GM18511 (cell line): ENCODE data around the gene TMEM209.
"Not testable (repeated sequence)": the region's sequence is repeated elsewhere in the genome, so short reads cannot be mapped to it uniquely, and the experiment has no call there.

Experiments used
- ATAC-seq: cut with Tn5 transposase; IDR thresholded peaks from one replicate; pipeline ENCODE4 v1.9.1; 2021; ENCODE audit warnings: mild to moderate bottlenecking, moderate library complexity; ENCODE audit not compliant: unreplicated experiment

TMEM209 gene

DNA sequence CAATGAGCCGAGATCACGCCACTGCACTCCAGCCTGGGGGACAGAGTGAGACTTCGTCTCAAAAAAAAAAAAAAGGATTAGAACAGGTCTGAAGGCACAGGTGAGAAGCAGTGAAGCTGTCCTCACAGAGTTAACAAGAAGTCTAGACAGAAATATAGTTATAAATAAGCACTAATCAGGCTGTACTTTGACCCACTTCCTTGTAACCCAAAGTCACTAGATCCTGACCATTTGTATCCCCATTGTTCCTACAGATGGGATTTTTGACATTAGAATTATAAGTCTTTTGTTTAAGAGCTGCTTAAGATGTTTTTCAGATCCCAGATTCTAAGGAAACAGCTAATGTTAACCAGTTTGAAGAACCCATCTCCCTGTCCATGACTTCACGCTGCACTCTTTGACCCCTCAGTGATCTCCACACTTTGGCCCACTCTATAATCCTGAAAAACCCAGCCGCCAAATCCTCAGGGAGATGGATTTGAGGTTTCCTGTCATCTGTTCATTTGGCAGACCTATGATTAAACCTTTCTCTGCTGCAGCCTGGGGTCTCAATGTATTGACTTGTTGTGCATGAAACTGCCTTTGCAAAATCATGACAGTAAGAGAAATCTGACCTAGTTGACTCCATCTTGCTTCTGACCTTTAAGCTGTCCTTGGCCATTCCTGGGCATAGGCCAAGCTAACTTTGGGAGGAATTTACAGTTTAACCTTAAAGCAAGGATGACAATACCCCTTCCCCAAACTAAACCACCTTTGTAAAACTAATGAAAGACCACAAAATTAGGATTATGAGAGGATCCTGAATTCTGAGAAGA, 13.8 kb upstream of the TMEM209 start:
- ATAC-seq: no peak

DNA sequence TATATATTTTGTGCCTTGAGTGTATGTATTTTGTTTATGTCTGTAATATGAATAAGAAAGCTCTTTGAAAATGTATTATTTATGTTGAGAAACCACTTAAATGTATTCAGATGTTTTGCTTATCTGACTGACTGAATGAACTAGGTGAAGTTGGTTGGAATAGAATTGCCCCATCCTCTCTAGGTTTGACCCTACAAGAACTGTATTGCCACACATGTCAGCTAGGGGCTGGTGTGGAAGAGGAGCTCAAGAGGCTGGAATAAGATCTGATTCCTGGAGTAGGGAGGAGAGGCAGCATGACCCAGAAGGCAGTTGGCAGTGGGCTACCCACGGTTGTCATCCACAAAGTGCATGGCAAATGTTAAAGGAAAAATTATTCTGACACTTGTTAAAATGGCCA, 11.5 kb upstream of the TMEM209 start:
- ATAC-seq: no peak

DNA sequence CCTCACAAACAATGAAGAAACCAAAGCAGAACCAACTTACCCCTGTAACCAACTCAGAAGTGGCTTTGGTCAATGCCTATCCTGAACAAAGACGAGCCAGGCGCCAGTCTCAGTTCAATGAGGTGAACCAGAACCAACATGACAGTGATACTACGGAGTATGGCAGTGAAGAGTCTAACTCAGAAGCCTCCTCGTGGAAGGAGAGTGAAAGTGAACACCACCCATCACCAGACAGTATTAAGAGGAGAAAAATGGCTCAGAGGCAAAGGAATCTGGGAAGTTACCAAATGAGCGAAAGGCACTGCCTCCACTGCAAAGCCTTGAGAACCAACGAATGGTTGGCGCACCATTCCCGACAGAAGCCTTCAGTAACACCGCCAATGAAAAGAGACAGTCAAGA, 10.8 kb upstream of the TMEM209 start:
- ATAC-seq: no peak

DNA sequence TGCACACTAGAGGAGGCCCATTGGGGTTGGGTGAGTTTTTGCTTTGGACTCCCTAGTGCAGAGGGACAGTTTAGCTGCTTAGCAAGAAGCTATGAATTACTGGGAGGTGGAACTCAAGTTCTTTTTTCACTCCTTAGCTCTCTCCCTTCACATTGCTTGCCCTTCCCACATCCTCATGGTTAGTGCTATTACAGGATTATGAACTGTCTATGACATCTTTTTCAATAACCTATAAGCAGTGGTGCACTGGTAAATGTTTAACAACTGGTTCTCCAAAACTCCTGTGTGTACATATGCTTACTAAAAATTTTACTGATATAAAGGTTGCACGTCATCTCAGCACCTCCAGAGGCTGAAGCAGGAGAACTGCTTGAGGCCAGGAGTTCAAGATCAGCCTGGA, 8.6 kb upstream of the TMEM209 start:
- ATAC-seq: no peak

DNA sequence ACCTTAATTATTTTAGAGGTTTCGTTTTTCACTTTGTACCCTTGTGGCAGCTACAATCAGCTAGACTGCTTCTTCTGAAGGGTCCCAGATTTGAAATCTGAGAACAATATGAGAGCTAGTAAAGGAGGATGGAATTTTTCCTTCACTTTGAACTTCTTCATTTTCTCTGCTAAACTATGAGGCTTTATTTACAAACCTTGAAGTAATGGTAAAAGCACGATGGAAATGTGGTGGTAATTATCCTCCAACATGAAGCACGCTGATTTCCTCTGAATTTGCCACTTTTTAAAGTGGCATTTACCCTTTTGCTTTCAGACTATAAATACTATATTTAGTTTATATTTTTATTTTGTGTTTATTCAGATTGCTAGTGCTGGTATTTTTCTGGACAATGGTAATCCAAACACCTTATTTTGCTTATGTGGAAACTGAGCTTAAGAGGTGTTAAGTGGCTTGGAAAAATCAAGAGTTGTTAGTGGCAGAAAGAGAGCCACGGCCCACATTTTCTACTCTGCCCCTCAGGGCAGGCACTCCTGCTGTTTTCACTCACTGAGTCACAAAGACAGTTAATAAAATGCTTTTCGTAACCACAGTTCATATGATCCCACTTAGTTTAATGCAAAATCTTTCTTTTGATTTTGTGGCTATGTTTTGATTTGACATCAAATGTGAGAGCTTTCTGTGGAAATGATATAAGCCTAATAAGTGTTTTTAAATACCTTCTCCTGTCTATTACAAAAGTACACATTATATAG, 5.2 kb upstream of the TMEM209 start:
- no peak for ATAC-seq

DNA sequence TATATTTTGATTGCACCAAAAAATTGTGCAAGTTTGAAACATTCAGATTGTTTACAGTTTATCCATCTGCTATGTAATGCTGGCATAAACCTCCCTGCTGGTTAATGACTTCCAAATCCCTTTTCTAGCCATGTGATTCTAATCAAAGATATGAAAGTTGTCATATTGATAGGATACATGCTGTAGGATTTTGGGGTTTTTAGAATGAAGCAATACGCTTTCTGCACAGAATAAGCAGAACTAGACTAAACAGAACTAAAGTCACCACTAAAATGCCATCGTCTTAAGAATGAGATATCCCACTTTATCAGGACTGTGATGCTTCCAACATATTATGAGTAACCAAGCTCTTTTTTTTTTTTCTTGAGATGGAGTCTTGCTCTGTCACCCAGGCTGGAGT, 3.3 kb upstream of the TMEM209 start:
- ATAC-seq: no peak

DNA sequence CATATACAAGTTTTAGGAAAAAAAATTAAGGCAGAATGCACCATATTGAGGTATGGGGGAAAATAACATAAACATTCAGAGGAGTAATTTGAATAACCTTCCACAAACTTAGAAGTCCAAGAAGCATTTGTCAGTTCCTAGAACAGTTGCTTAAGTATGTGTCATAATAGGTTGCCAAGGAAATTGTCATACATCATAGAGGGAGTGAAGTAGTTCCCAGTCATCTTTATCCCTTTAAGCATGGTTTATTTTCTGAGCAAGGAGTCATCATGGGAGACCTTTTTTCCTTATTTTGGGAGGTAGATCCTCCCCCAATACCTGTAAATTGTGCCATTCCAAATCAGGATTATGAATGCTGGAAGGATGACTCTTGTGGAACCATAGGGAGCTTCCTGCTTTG, 2.4 kb upstream of the TMEM209 start, which contains the start of gene SSMEM1:
TSS of gene SSMEM1 (plus strand) at position 219 of the 400 bp plus-strand sequence. CDS start at position 270, 51 bp downstream.
- no peak for ATAC-seq

DNA sequence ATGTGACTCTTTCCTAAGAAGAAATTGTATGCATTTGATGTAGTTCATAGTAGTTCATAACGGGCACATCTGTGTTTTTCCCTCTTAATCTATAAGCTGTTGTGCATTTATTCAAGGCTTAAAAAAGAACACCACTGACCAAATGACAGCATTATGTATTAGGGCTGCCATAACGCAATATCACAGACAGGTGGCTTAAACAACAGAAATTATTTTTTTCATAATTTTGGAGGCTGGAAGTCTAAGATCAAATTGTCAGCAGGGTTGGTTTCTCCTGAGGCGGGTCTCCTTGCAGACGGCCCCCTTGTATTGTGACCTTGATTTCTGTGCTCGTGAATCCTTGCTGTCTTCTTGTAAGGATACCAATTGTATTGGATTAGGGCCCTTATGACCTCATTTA, 1.8 kb upstream of the TMEM209 start:
- no peak for ATAC-seq

DNA sequence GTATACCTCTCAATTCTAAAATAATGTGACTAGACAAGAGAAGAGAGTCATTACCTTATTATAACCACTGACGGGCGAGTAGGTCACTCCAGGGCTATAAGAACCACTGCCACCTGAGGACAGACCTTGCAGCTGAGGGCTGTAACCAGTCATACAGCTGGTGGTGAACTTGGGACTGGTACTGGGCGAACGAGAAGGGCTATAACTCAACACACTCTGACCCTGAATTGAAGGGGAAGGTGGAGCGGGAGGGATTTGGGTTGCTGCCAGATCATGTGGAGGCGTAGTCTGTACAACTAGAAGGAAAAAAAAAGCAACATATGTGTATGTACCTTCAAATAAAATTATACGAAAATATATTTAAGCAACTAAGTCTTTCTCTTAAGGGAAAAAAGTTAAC, 3.4 kb downstream of the TMEM209 start:
- ATAC-seq: no peak

DNA sequence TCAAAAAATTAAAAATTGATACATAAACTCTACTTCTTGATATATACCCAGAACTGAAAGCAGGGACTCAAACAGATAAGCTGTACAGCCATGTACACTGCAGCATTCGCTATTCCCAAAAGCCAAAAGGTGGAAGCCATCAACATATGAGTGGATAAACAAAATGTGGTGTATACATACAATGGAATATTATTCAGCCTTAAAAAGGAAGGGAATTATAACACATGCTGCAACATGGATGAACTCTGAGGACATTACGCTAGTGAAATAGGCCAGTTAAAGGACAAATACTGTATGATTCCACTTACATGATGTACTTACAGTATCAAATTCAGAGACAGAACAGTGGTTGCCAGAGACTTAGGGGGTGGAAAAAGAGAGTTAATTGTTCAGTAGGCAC, 8.1 kb downstream of the TMEM209 start:
- ATAC-seq: no peak

DNA sequence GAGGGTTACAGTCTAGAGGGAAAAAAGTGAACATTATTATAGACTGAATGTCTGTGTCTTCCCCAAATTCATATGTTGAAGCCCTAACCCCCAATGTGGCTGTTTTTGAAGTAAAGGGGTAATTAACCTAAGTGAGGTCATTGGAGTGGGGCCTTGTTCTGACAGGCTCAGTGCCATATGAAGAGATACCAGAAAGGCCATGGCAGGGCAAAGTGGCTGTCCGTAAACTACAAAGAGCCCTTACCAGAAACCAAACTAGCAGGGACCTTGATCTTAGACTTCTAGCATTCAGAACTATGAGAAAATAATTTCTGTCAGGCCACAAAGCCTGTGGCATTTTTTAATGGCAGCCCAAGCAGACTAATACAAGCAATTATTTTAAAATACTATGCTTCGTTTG, 8.7 kb downstream of the TMEM209 start:
- ATAC-seq: no peak

DNA sequence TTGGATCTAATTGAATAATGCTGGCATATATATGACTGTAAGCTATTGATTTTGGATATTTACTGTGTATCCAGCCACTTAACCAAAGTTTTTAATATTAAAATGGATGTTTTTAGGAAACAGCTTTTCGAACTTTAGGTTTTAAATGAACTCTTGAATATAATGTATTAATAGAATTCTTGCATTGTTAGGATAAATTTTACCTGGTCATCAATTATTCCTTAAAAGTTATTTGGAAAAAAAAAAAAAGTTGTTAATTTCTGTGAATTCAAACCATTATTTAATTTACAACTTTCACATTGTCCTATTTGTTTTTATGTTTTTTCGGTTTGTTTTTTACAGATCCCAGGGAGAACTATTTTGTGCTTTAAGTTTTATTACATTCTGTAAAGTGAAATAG, 9.8 kb downstream of the TMEM209 start:
- ATAC-seq: no peak

DNA sequence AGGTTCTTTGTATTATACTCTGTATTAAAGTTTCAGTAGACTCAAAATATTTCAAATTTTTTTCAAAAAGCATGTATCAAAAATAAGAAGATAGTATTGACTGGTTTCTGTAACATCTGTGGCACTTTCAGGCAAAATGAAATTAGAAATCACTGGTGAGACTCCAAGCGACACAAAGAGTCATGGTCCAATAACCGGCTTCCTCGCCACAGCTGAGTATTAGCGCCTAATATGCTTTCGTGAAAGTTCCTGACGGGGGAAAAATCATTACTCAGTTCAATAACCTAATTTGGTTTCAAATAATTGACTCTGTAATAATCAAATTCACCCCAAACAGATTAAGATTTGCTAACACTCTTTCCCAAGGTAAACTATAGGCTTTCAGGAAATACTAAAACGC, 13.4 kb downstream of the TMEM209 start:
- ATAC-seq: no peak

DNA sequence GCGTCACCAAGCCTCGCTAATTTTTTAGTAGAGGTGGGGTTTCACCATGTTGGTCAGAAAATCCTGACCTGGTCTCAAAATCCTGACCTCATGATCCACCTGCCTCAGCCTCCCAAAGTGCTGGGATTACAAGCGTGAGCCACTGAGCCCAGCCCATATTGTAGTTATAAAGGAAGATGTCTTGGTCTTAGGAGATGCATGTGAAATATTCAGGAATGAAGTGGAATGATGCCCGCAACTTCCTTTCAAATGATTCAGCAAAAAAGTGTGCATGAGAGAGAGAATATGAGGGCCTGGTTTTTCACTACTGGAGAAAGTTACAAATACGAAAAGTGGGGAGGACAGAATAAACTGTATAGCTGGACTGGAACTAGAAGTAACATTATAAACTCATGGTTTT, 15.9 kb downstream of the TMEM209 start:
- ATAC-seq: no peak

DNA sequence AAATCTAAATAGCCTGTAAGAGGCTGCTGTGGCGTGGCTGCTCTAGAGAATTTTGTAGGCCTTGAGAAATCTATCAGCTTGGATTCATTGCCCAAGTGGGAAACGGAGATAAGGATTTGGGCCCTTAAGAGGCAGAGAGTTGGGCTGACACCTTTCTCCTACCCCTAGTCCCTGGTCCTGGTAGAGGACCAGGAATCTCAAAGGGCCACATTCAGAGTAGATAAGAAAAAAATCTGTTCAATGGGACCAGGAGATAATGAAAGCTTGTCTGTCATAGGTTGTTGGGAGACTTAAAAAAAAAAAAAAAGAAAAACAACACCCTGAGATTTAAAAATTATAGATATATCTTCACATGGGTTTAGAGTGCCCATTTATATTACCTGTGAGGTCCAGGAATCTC, 17.8 kb downstream of the TMEM209 start:
- no peak for ATAC-seq

DNA sequence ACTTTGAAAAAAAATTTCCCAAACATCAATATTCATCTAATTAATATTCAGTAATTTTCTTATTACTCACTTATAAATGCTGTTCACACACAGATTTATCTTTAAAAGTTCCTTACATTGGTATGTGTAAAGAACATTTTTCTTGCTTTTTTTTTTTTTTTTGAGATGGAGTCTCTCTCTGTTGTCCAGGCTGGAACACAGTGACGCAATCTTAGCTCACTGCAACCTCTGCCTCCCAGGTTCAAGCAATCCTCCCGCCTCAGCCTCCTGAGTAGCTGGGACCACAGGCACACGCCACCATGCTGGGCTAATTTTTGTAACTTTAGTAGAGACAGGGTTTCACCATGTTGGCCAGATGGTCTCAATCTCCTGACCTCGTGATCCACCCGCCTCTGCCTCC, 20.9 kb downstream of the TMEM209 start:
- not testable (repeated sequence) for ATAC-seq

DNA sequence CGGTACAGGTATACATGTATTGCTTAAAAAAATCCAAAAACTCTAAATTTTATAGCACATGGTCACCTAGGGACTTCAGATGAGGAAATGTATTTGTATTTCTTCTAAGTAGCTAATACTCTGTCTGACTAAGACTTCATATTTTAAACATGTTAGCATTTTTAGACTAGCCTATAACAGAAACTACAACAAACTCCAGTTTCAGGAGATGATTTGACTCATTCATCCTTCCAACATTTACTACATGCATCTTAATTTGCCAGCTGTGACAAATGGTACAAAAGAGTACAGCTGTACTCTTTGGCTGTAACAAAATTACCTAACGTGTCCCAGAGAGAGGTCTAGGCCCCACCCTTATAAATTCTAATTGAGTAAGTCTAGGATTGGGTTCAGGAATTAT, 22.2 kb downstream of the TMEM209 start:
- ATAC-seq: peak; percentile 81

DNA sequence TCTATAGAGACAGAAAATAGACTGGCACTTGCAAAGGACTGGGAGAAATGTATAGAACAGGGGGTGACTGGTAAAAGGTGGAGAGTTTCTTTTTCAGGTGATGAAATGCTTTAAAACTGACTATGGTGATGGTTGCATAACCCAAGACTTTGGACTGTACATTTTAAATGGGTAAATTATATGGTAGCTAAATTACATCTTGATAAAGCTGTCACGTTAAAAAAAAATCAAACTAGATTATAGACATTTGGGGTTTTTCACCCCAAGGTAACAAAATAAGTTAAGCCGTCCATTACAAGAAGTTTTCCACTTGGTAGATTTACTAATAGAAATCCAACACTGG, 24.0 kb downstream of the TMEM209 start:
- no peak for ATAC-seq

DNA sequence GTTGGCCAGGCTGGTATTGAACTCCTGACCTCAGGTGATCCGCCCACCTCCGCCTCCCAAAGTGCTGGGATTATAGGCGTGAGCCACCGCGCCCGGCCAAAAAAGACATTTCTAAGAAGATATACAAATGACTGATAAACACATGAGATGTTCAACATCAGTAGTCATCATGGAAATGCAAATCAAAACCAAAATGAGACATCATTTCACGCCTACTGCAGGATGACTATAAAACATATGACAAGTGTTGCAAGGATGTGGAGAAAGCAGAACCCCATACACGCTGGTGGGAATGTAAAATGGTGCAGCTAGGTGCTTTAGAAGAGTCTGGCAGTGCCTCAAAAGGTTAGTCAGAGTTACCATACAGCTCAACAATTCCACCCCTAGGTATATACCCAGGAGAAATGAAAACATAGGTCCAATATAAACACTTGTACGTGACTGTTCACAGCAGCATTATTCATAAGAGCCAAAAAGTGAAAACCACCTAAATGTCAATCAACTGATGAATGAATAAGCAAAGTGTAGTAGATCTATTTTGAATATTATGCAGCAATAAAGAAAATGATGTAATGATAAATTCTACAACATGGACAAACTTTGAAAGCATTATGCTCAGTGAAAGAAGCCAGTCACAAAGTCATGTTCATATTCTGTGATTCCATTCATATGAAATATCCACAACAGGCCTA, 24.5 kb downstream of the TMEM209 start:
- ATAC-seq: no peak

DNA sequence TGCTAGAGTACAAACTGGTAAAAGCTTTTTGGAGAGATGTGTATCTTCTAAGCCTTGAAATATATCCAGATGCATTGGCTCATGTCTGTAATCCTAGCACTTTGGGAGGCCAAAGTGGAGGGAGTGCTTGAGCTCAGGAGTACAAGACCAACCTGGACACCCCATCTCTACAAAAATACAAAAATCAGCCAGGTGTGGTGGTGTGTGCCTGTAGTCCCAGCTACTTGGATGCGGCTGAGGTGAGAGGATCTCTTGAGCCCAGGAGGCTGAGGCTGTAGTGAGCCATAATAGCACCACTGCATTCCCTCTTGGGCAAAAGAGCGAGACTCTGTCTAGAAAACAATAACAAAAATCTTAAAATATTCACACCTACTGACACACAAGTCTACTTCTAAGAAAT, 25.6 kb downstream of the TMEM209 start:
- no peak for ATAC-seq

DNA sequence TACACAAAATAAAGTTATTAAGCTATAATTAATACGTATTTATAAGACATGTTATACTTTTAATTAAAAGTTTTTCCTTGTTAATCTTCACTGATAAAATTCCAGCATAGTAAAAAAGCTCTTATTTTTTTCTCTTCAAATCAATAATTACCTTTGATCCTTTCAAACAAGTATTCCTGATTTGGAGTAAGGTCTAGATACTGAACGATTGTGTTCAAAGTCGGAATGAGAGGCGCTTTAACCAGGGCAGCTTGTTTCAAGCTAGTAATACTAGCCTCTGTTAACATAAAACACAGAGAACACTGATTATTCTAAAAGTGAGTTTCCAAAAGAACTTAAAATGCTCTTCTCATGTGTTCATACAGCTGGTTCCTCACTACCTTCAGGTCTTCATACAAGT, 27.0 kb downstream of the TMEM209 start:
- ATAC-seq: no peak
